ENCODE results near the gene UBB. TPM values are rescaled to one million over a fixed set of nuclear protein-coding genes. Genes with fewer than 3 reads are reported as not detected.

The UBB gene
- polyA plus RNA-seq, 3 donors, result 1,176 to 1,365 (median 1,282) TPM

DNA sequence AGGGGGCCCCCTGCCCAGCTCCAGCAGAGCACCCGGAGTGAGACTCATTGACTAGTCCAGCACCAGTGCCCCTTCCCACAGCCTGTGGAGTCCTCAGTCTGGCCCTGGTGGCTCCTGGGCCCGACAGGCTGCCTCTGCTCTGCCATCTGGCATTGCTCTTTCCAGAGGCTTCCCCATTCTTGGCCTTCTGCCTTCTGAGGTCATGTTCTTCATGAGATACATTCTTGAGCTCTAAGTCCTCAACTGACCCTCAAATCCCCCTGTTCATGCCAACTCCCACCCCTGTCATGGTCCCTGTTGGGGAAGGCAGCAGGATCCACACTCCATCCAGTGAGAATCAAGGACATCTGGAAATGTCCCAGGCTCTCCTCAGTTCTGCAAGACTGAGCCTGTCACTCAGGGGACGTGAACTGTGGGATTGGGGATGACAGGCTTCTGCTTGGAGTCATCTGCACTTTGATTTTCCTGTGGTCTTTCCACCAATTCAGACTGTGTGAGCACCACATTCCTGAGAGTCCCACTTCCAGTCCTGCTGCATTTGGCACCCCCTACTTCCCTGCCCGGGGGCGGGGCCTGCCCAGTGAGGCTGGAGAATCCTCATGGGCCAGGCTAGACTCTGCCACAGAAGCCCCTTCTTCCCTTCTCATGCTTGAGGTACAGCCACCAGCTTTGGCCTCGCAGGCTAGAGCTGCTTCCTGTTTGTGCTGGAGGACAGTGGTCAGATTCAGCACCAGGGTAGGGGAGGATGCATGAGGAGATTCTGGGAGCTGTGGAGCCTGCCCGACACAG lies 37.2 kb downstream of the UBB start:
- TF ChIP-seq, protein P1, sequence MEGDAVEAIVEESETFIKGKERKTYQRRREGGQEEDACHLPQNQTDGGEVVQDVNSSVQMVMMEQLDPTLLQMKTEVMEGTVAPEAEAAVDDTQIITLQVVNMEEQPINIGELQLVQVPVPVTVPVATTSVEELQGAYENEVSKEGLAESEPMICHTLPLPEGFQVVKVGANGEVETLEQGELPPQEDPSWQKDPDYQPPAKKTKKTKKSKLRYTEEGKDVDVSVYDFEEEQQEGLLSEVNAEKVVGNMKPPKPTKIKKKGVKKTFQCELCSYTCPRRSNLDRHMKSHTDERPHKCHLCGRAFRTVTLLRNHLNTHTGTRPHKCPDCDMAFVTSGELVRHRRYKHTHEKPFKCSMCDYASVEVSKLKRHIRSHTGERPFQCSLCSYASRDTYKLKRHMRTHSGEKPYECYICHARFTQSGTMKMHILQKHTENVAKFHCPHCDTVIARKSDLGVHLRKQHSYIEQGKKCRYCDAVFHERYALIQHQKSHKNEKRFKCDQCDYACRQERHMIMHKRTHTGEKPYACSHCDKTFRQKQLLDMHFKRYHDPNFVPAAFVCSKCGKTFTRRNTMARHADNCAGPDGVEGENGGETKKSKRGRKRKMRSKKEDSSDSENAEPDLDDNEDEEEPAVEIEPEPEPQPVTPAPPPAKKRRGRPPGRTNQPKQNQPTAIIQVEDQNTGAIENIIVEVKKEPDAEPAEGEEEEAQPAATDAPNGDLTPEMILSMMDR (IDR thresholded peaks at IDR 0.05), result no peak
- WGBS (ENCODE audit: insufficient coverage), result 88% methylated on average over 5 of the region's 7 CpGs
- peaks cover 38 to 55% of the 10 kb centered on the region in 2 donors for H3K4me1 ChIP-seq (ENCODE audit: control insufficient read depth in 1 of 2, insufficient read depth in 2 of 2, low read length in 2 of 2)

DNA sequence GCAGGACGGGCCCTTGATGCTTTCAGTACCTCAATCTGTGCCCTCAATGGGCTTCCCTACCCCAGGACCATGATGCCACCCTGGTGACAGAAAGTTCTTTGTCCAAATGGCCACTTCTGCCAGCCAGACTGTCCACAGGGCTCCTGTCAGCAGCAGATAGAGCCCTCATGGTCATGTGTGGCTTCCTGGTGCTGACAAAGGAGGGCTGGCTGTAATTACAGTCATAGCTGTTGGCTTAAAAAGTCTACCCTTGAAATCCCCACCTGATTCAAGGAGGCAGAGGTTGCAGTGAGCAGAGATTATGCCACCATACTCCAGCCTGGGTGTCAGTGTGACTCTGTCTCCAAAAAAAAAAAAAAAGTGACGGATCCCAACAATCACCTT lies 37.8 kb downstream of the UBB start:
- Histone ChIP-seq H3K79me2 (ENCODE audit: insufficient read depth, low read length) (peaks cover 34% of the 10 kb centered on the region), H3K4me2 (replicated peaks; ENCODE audit: extremely low read depth, low read length, poor library complexity, severe bottlenecking) (no peak overlapping the region), H4K20me1 (ENCODE audit: insufficient read depth, low read length) (peaks cover 18% of the 10 kb centered on the region), H3K27me3 (ENCODE audit: control insufficient read depth in 2 of 2, insufficient read depth in 2 of 2, low read length in 2 of 2) (no peaks in the 10 kb centered on the region), H3K9ac (ENCODE audit: insufficient read depth, low read length, poor library complexity, severe bottlenecking) (no peak overlapping the region), H3K36me3 (replicated peaks in 1 of 2; ENCODE audit: control insufficient read depth in 1 of 2, insufficient read depth in 2 of 2, low read length in 2 of 2) (peaks cover 49 to 62% of the 10 kb centered on the region in 2 donors), H3K4me1 (ENCODE audit: control insufficient read depth in 1 of 2, insufficient read depth in 2 of 2, low read length in 2 of 2) (peaks cover 38 to 55% of the 10 kb centered on the region in 2 donors), H3K27ac (ENCODE audit: low read depth in 1 of 2, low read length in 2 of 2) (peak overlapping the region in 1 of 2 donors; percentile 95), H2AFZ (ENCODE audit: insufficient read depth, low read depth, low read length, poor library complexity, severe bottlenecking) (no peak overlapping the region), H3K4me3 (replicated peaks in 1 of 3; ENCODE audit: low read depth in 2 of 3, low read length in 3 of 3) (no peak overlapping the region), H3K9me3 (replicated peaks in 1 of 2; ENCODE audit: control insufficient read depth in 1 of 2, insufficient read depth in 1 of 2, low read length in 2 of 2) (no peaks in the 10 kb centered on the region)
- WGBS (ENCODE audit: insufficient coverage), result 100% methylated on average over 1 of the region's 2 CpGs
- intact Hi-C loops (cut with micrococcal nuclease), result no loop called here
- H3K4me1 Mint-ChIP-seq, result peaks cover 44% of the 10 kb centered on the region
- H3K27me3 Mint-ChIP-seq (ENCODE audit: low read depth in 3 of 3), result no peaks in the 10 kb centered on the region
- TF ChIP-seq, protein P1 (IDR thresholded peaks at IDR 0.05), result no peak
- no peak overlapping the region for H3K4me3 Mint-ChIP-seq
- H3K9me3 Mint-ChIP-seq, result peaks cover 0 to 2% (median 0%) of the 10 kb centered on the region in 7 donors
- DNase-seq, result peak in 1 of 3 donors; percentile 40
- peak overlapping the region in 6 of 7 donors; percentile 25 to 80 (median 63) for H3K27ac Mint-ChIP-seq
- H3K36me3 Mint-ChIP-seq, result peaks cover 62 to 66% of the 10 kb centered on the region in 2 donors

More for the DNA sequence above, 37.2 kb downstream of the UBB start:
- Histone ChIP-seq H3K27ac (ENCODE audit: low read depth in 1 of 2, low read length in 2 of 2) (peak overlapping the region in 1 of 2 donors; percentile 95), H3K36me3 (replicated peaks in 1 of 2; ENCODE audit: control insufficient read depth in 1 of 2, insufficient read depth in 2 of 2, low read length in 2 of 2) (peaks cover 43 to 56% of the 10 kb centered on the region in 2 donors), H3K9ac (ENCODE audit: insufficient read depth, low read length, poor library complexity, severe bottlenecking) (no peak overlapping the region), H3K9me3 (replicated peaks in 1 of 2; ENCODE audit: control insufficient read depth in 1 of 2, insufficient read depth in 1 of 2, low read length in 2 of 2) (no peaks in the 10 kb centered on the region), H3K4me3 (replicated peaks in 1 of 3; ENCODE audit: low read depth in 2 of 3, low read length in 3 of 3) (no peak overlapping the region), H3K27me3 (ENCODE audit: control insufficient read depth in 2 of 2, insufficient read depth in 2 of 2, low read length in 2 of 2) (no peaks in the 10 kb centered on the region), H2AFZ (ENCODE audit: insufficient read depth, low read depth, low read length, poor library complexity, severe bottlenecking) (no peak overlapping the region), H4K20me1 (ENCODE audit: insufficient read depth, low read length) (peaks cover 15% of the 10 kb centered on the region), H3K4me2 (replicated peaks; ENCODE audit: extremely low read depth, low read length, poor library complexity, severe bottlenecking) (no peak overlapping the region), H3K79me2 (ENCODE audit: insufficient read depth, low read length) (peaks cover 34% of the 10 kb centered on the region)
- Mint-ChIP-seq H3K9me3 (peaks cover 0 to 2% (median 0%) of the 10 kb centered on the region in 7 donors), H3K4me3 (no peak overlapping the region), H3K27me3 (ENCODE audit: low read depth in 3 of 3) (no peaks in the 10 kb centered on the region), H3K36me3 (peaks cover 57 to 60% of the 10 kb centered on the region in 2 donors), H3K27ac (peak overlapping the region in 5 of 7 donors; percentile 70 to 99 (median 80)), H3K4me1 (peaks cover 44% of the 10 kb centered on the region)
- intact Hi-C loops (cut with micrococcal nuclease), result no loop called here
- DNase-seq, result no peak
